22Rv1 (cell line): ENCODE data around the gene CHD2.

ENCODE experiments used
- ZFX ChIP-seq: fragments of 450-650 bp; IDR thresholded peaks from 2 replicates; pipeline ENCODE4 v1.6.1; 2017; ENCODE audit warnings: antibody characterized with exemption, borderline replicate concordance
- TF ChIP-seq, protein P1 (sequence below): fragments of 450-650 bp; IDR thresholded peaks from 2 replicates; pipeline ENCODE4 v1.5.1; 2017; ENCODE audit warnings: mild to moderate bottlenecking

GRCh38 chr15:92947071-92947730, 47.1 kb downstream of the CHD2 start:
- TF ChIP-seq, protein P1, sequence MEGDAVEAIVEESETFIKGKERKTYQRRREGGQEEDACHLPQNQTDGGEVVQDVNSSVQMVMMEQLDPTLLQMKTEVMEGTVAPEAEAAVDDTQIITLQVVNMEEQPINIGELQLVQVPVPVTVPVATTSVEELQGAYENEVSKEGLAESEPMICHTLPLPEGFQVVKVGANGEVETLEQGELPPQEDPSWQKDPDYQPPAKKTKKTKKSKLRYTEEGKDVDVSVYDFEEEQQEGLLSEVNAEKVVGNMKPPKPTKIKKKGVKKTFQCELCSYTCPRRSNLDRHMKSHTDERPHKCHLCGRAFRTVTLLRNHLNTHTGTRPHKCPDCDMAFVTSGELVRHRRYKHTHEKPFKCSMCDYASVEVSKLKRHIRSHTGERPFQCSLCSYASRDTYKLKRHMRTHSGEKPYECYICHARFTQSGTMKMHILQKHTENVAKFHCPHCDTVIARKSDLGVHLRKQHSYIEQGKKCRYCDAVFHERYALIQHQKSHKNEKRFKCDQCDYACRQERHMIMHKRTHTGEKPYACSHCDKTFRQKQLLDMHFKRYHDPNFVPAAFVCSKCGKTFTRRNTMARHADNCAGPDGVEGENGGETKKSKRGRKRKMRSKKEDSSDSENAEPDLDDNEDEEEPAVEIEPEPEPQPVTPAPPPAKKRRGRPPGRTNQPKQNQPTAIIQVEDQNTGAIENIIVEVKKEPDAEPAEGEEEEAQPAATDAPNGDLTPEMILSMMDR = no peak
- no peak for TF ChIP-seq ZFX
